ENCODE results near the gene SLC10A7. TPM values are rescaled to one million over a fixed set of nuclear protein-coding genes. Genes with fewer than 3 reads are reported as not detected.

Gene SLC10A7
- total RNA-seq, 4 donors from 2014 or later = 12.9 to 28.1 (median 19.5) TPM

DNA sequence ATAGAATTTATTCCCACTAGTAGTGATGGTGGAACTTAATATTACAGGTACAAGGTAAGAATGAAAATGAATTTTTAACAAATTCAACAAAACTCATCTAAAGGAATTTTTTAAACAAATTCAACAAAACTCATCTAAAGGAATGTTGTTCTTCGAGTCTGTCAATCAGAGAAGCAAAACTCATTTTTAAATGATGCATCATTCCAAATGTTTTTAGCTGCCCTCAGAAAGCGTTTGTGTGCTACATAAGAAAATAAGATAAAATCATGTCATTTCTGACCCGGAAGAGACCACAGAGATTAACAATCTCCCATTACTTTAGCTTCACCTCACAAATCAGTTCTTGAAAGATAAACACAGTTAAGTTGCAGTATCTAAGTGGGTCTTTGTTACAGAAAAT, 178.0 kb downstream of the SLC10A7 start:
- TF ChIP-seq, protein P1, sequence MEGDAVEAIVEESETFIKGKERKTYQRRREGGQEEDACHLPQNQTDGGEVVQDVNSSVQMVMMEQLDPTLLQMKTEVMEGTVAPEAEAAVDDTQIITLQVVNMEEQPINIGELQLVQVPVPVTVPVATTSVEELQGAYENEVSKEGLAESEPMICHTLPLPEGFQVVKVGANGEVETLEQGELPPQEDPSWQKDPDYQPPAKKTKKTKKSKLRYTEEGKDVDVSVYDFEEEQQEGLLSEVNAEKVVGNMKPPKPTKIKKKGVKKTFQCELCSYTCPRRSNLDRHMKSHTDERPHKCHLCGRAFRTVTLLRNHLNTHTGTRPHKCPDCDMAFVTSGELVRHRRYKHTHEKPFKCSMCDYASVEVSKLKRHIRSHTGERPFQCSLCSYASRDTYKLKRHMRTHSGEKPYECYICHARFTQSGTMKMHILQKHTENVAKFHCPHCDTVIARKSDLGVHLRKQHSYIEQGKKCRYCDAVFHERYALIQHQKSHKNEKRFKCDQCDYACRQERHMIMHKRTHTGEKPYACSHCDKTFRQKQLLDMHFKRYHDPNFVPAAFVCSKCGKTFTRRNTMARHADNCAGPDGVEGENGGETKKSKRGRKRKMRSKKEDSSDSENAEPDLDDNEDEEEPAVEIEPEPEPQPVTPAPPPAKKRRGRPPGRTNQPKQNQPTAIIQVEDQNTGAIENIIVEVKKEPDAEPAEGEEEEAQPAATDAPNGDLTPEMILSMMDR (IDR thresholded peaks at IDR 0.05) = no peak
- no peak for TF ChIP-seq POLR2A (IDR thresholded peaks at IDR 0.05)
- no peak for DNase-seq
- no peaks in the 10 kb centered on the region for H3K9me3 ChIP-seq
- H3K27me3 ChIP-seq = no peaks in the 10 kb centered on the region
- H3K4me1 ChIP-seq = no peaks in the 10 kb centered on the region
- H3K36me3 ChIP-seq = no peaks in the 10 kb centered on the region
- H3K27ac ChIP-seq = no peak overlapping the region
- no peak overlapping the region for H3K4me3 ChIP-seq

DNA sequence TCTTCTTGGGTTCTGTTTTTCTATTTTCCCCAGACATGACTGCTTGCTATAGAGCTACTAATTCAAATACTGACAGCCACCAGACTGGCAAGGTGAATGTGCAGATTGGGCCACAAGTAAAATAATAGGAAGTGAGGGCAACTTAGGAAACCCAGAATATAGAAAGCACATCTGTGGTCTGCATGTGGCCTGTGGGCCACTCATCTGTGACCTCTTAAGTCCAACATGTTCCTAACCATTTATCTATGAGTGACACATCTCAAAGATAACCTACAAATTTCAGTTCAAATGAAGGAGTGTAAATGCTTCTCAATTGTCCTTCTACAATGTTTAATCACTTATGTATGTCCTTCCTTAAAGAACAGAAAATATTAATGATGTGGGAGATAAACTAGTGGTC, 178.5 kb downstream of the SLC10A7 start:
- H3K4me1 ChIP-seq = no peaks in the 10 kb centered on the region
- no peaks in the 10 kb centered on the region for H3K9me3 ChIP-seq
- DNase-seq = no peak
- no peak overlapping the region for H3K4me3 ChIP-seq
- no peak overlapping the region for H3K27ac ChIP-seq
- no peaks in the 10 kb centered on the region for H3K36me3 ChIP-seq
- no peaks in the 10 kb centered on the region for H3K27me3 ChIP-seq
- TF ChIP-seq POLR2A (IDR thresholded peaks at IDR 0.05) = no peak
- TF ChIP-seq, protein P1 (IDR thresholded peaks at IDR 0.05) = no peak

DNA sequence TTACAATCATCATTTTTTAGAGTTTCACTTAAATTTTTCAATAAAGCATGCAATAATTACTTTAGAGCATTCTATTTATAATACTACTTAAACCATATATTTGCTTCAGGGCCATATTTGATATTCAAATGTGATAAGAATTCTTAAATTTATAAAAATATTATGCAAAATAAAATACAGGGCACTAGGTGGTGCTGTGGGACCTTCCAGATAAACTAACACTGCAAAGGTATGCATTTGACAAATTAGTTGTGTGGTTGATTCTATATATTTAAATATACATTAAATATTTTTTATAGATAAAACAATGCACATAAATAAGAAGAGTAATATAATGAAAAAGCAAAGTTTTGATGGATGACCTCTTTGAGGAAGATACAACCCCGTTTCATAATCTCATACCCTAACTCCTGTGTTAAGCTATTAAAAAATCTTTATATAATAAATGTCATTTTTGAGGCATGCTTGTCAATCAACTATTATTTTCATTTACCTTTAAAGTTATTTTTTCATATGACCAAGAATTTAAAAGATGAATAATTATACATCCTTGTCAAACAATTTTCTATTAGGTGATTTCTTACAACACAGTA, 179.0 kb downstream of the SLC10A7 start:
- H3K36me3 ChIP-seq = no peaks in the 10 kb centered on the region
- H3K4me3 ChIP-seq = no peak overlapping the region
- H3K9me3 ChIP-seq = no peaks in the 10 kb centered on the region
- no peaks in the 10 kb centered on the region for H3K4me1 ChIP-seq
- TF ChIP-seq POLR2A (IDR thresholded peaks at IDR 0.05) = no peak
- TF ChIP-seq, protein P1 (IDR thresholded peaks at IDR 0.05) = peak in 4 of 6 experiments; percentile 52 to 56 (median 56)
- H3K27ac ChIP-seq = no peak overlapping the region
- peak in 1 of 3 donors; percentile 54 for DNase-seq
- no peaks in the 10 kb centered on the region for H3K27me3 ChIP-seq

DNA sequence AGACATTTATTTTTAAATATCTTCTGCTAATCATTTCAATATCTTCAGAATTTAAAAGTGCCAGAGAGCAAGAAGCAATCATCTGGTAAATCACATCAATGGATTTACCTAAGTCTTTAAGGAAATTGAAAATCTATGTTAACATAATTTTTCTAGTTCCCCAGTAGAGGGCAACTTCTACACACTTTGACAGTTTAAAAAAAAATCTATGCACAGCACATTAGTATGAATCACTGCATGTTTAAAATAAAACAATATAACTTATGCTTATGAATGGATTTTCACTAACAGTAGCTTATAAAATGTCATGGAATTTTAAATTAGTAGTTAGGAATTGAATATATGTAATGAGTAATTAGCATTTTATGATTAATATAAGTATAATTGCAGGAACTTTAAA, 180.9 kb downstream of the SLC10A7 start:
- H3K36me3 ChIP-seq = no peaks in the 10 kb centered on the region
- no peak for TF ChIP-seq POLR2A (IDR thresholded peaks at IDR 0.05)
- TF ChIP-seq, protein P1 (IDR thresholded peaks at IDR 0.05) = peak in 3 of 6 experiments; percentile 48 to 57 (median 54)
- H3K27ac ChIP-seq = no peak overlapping the region
- no peak overlapping the region for H3K4me3 ChIP-seq
- no peaks in the 10 kb centered on the region for H3K27me3 ChIP-seq
- peaks cover 0 to 7% (median 0%) of the 10 kb centered on the region in 4 donors for H3K4me1 ChIP-seq
- no peaks in the 10 kb centered on the region for H3K9me3 ChIP-seq
- no peak for DNase-seq

DNA sequence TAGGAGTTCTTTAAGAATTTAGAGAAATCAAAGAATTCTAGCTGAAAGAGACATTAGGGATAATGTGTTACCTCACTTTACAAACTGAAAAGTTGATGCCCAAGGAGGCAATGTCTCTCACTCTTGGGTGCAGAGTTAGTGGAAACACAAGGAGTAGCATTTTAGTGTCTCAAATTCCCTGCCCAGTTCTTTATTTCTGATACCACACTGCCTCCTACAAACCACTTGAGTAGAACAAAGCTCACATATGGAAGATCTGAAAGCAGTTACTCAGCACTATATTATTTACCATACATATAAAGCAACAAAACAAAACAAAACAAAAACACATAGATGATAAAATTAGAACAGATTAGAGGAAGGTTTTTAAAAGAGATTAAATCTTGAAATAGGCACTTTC, 183.2 kb downstream of the SLC10A7 start:
- no peaks in the 10 kb centered on the region for H3K27me3 ChIP-seq

More for the DNA sequence above, 183.2 kb downstream of the SLC10A7 start:
- no peaks in the 10 kb centered on the region for H3K36me3 ChIP-seq
- DNase-seq = no peak
- H3K9me3 ChIP-seq = no peaks in the 10 kb centered on the region
- H3K4me3 ChIP-seq = no peak overlapping the region
- H3K27ac ChIP-seq = no peak overlapping the region
- peaks cover 0 to 8% (median 0%) of the 10 kb centered on the region in 4 donors for H3K4me1 ChIP-seq
- TF ChIP-seq, protein P1 (IDR thresholded peaks at IDR 0.05) = peak in 1 of 6 experiments; percentile 2
- no peak for TF ChIP-seq POLR2A (IDR thresholded peaks at IDR 0.05)
